Tibial artery (tissue), 4 donors: ENCODE measurements around the gene SNX30.

Experiments used
- DNase-seq, 2 donors: peaks; one replicate each; pipeline ENCODE4 v3.0.0-alpha.2; 2019
- H3K27ac ChIP-seq, 2 donors: fragments of 200-600 bp; sonication (generic) in 1 of 2; 1 replicate in 1 of 2; 2 replicates in 1 of 2; pipeline ENCODE4 v1.5.1; 2018 to 2019; ENCODE audit warnings: mild to moderate bottlenecking in 1 of 2
- H3K27me3 ChIP-seq, 2 donors: fragments of 200-600 bp; sonication (generic) in 1 of 2; one replicate each; pipeline versions ENCODE4 v1.5.1 to v1.6.0; 2016 to 2019
- H3K36me3 ChIP-seq, 3 donors: fragments of 200-600 bp; sonication (generic) in 2 of 3; one replicate each; pipeline ENCODE4 v1.5.1; 2016 to 2019; ENCODE audit warnings: mild to moderate bottlenecking in 2 of 3
- H3K4me1 ChIP-seq, 4 donors: fragments of 200-600 bp; sonication (generic) in 2 of 4; 1 replicate in 3 of 4; 2 replicates in 1 of 4; pipeline ENCODE4 v1.5.1; 2016 to 2019
- H3K4me3 ChIP-seq, 2 donors: fragments of 200-600 bp; sonication (generic) in 1 of 2; 1 replicate in 1 of 2; 2 replicates in 1 of 2; pipeline ENCODE4 v1.5.1; 2018 to 2019; ENCODE audit warnings: mild to moderate bottlenecking in 2 of 2
- H3K9me3 ChIP-seq, 3 donors: fragments of 200-600 bp; sonication (generic) in 1 of 3; one replicate each; pipeline ENCODE4 v1.5.1; 2016 to 2019
- intact Hi-C: fragments of 100-400 bp; cut with DNase I; formaldehyde crosslinking; loops from one replicate; pipeline ENCODE4 v1.15.0; 2023; ENCODE audit warnings: low total_unique reads
- TF ChIP-seq, protein P1 (sequence below), 2 experiments: fragments of 200-600 bp in 1 of 2; fragments of 450-650 bp in 1 of 2; IDR thresholded peaks; one replicate each; pipeline ENCODE4 v1.5.1; 2017 to 2019; ENCODE audit warnings: antibody characterized with exemption in 2 of 2, mild to moderate bottlenecking in 1 of 2, moderate library complexity in 1 of 2

SNX30 gene

DNA sequence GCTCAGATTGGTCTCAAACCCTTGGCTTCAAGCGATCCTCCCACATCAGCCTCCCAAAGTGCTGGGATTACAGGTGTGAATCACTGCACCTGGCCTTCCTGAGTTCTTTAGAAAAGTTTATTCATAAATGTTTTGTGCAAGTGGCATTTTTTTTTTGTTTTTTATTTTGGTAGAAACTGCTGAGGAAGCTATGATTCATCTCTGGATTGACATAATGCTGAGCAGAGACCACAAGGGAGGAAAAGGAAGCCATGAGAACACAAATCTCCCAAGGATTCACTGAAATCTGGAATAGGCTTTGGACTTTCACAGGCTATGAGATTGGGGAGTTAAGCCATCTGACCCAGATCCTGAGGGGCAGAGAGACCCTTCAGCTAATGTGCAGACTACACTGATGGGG lies 143.5 kb downstream of the SNX30 start:
- H3K36me3 ChIP-seq: no peaks in the 10 kb centered on the region
- H3K4me1 ChIP-seq: peaks cover 0 to 15% (median 12%) of the 10 kb centered on the region in 4 donors
- intact Hi-C loops: no loop called here
- no peak overlapping the region for H3K4me3 ChIP-seq
- TF ChIP-seq, protein P1, sequence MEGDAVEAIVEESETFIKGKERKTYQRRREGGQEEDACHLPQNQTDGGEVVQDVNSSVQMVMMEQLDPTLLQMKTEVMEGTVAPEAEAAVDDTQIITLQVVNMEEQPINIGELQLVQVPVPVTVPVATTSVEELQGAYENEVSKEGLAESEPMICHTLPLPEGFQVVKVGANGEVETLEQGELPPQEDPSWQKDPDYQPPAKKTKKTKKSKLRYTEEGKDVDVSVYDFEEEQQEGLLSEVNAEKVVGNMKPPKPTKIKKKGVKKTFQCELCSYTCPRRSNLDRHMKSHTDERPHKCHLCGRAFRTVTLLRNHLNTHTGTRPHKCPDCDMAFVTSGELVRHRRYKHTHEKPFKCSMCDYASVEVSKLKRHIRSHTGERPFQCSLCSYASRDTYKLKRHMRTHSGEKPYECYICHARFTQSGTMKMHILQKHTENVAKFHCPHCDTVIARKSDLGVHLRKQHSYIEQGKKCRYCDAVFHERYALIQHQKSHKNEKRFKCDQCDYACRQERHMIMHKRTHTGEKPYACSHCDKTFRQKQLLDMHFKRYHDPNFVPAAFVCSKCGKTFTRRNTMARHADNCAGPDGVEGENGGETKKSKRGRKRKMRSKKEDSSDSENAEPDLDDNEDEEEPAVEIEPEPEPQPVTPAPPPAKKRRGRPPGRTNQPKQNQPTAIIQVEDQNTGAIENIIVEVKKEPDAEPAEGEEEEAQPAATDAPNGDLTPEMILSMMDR (IDR thresholded peaks at IDR 0.05): no peak
- no peak overlapping the region for H3K27ac ChIP-seq
- H3K27me3 ChIP-seq: peaks cover 0 to 15% of the 10 kb centered on the region in 2 donors
- no peaks in the 10 kb centered on the region for H3K9me3 ChIP-seq
- DNase-seq: no peak

DNA sequence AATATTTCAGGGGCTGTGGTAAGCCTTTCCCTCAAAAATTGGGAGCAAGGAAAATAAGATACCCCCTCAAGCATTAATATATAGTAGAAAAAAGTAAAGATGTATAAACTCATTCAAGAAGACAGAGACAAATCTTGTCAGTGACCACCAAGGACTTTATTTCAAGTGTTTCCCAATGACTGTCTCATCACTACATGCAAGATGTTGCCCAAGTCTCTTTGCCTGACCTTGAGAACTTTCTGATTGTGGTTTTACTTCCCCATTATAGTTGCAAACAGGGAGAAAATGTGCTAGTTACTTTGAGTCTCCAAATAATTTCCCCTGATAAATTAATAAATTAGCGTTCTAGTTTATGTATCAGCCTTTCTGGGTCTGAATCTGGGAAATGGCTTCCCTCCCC lies 144.1 kb downstream of the SNX30 start:
- Histone ChIP-seq H3K9me3 (no peaks in the 10 kb centered on the region), H3K27me3 (peaks cover 0 to 13% of the 10 kb centered on the region in 2 donors), H3K4me1 (peaks cover 0 to 15% (median 12%) of the 10 kb centered on the region in 4 donors), H3K36me3 (no peaks in the 10 kb centered on the region), H3K4me3 (no peak overlapping the region), H3K27ac (no peak overlapping the region)
- TF ChIP-seq, protein P1 (IDR thresholded peaks at IDR 0.05): no peak
- intact Hi-C loops: no loop called here
- DNase-seq: no peak

DNA sequence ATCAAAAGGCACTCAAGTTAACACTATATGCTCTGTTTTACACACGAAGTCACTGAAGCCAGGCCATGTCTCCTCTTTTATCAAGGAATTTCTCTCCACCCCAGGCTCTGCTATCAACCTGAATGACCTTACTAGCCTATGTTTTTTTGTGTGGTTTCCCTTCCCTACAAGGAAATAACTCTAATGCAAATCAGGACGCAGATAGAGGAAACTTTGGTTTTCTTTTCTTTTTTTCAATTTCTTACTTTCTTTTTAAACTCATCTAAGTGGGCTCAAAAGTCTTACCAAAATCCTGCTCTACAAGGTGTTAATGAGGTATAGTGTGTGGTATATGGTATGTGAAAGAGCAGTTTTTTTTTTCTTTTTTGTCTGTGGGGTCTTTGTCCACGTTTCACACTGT lies 145.6 kb downstream of the SNX30 start:
- Histone ChIP-seq H3K4me3 (no peak overlapping the region), H3K27ac (no peak overlapping the region), H3K36me3 (no peaks in the 10 kb centered on the region), H3K9me3 (no peaks in the 10 kb centered on the region), H3K27me3 (no peaks in the 10 kb centered on the region), H3K4me1 (peaks cover 0 to 10% (median under 1%) of the 10 kb centered on the region in 4 donors)
- intact Hi-C loops: no loop called here
- no peak for DNase-seq
- TF ChIP-seq, protein P1 (IDR thresholded peaks at IDR 0.05): no peak

DNA sequence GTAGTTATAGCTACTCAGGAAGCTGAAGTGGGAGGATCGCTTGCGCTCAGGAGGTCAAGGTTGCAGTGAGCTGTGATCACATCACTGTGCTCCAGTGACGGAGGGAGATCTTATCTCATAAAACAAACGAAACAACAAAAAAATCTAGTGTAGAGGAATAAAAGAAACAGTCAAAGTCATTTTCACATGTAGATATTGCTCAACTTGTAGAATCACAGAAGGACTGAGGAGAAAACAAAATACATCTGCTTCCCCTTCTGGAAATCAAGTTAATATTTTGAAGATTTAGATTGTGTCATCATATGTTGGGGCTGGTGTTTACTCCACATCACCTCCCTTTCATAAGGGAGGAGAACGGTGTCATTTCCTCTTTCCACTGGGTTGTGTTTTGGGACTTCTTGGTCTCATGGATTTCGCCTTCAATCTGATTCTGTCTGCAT lies 148.3 kb downstream of the SNX30 start:
- no peaks in the 10 kb centered on the region for H3K36me3 ChIP-seq
- H3K4me1 ChIP-seq: peaks cover 0 to 12% (median 0%) of the 10 kb centered on the region in 4 donors
- H3K27me3 ChIP-seq: no peaks in the 10 kb centered on the region
- TF ChIP-seq, protein P1 (IDR thresholded peaks at IDR 0.05): no peak
- H3K9me3 ChIP-seq: no peaks in the 10 kb centered on the region
- H3K27ac ChIP-seq: no peak overlapping the region
- intact Hi-C loops: no loop called here
- DNase-seq: no peak
- no peak overlapping the region for H3K4me3 ChIP-seq

DNA sequence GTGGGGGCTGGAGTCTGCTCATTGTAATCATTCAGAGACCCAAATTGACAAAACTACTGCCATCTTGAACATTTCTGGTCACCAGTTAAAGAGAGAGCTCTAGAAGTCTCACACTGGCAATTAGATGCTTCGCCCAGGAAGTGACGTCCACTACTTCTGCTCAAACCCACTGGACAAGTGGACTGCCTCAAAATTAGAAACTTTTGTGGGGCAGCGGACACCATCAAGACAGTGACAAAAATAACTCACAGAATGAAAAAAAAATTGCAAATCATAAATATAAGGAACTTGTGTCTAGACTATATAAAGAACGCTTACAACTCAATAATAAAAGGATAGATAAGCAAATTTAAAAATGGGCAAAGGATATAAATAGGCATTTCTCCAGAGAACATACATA lies 149.9 kb downstream of the SNX30 start:
- Histone ChIP-seq H3K27ac (no peak overlapping the region), H3K36me3 (no peaks in the 10 kb centered on the region), H3K4me3 (no peak overlapping the region), H3K4me1 (peaks cover 0 to 12% (median 0%) of the 10 kb centered on the region in 4 donors), H3K9me3 (no peaks in the 10 kb centered on the region), H3K27me3 (no peaks in the 10 kb centered on the region)
- TF ChIP-seq, protein P1 (IDR thresholded peaks at IDR 0.05): no peak
- no peak for DNase-seq
- intact Hi-C loops: no loop called here

DNA sequence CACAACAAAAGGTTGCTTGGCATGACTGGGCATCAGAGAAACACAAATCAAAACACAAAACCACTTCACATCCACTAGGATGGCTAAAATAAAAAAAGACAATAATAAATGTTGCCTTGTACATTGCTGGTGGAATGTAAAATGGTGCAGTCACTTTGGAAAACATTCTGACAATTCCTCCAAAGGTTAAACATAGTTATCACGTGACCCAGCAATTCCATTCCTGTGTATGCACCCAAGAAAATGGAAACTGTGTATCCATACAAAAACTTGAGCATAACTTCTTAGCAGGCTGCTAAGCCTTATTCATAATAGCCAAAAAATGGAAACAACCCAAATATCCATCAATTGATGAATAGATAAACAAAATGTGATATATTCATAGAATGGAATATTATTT lies 150.3 kb downstream of the SNX30 start:
- Histone ChIP-seq H3K4me1 (peaks cover 0 to 12% (median 0%) of the 10 kb centered on the region in 4 donors), H3K9me3 (no peaks in the 10 kb centered on the region), H3K27me3 (no peaks in the 10 kb centered on the region), H3K4me3 (no peak overlapping the region), H3K36me3 (no peaks in the 10 kb centered on the region), H3K27ac (no peak overlapping the region)
- intact Hi-C loops: no loop called here
- no peak for DNase-seq
- TF ChIP-seq, protein P1 (IDR thresholded peaks at IDR 0.05): no peak
